Measurements from ENCODE around the gene ITPR1. TPM values are rescaled to one million over a fixed set of nuclear protein-coding genes. Genes with fewer than 3 reads are reported as not detected.
"Not testable (repeated sequence)": the region's sequence is repeated elsewhere in the genome, so short reads cannot be mapped to it uniquely, and the experiment has no call there.

The ITPR1 gene
- 87.4 and 90.8 TPM in 2 replicates for total RNA-seq

GRCh38 chr3:4493014-4493940 lies at the start of gene ITPR1:
TSS of gene ITPR1 (plus strand) at chr3:4493348. CDS start at chr3:4516492, 23,144 bp downstream.
- intact Hi-C loops (cut with micrococcal nuclease): loop anchor here (1.0 to 2.0 kb wide), 16 partner anchors 11 to 1367 kb away; partner anchors contain the start of genes ARL8B, BHLHE40, CRBN and EDEM1

GRCh38 chr3:4447295-4447999 lies 45.7 kb upstream of the ITPR1 start:
- intact Hi-C loops (cut with micrococcal nuclease): no loop called here

- intact Hi-C loops (cut with micrococcal nuclease): no loop called here
These were observed 45.0 kb upstream of the ITPR1 start for GRCh38 chr3:4448187-4448586.

- intact Hi-C loops (cut with micrococcal nuclease): no loop called here
These were observed 43.9 kb upstream of the ITPR1 start for GRCh38 chr3:4449043-4449805.

GRCh38 chr3:4454142-4454541 lies 39.0 kb upstream of the ITPR1 start:
- intact Hi-C loops (cut with micrococcal nuclease): no loop called here

GRCh38 chr3:4456780-4457179 lies 36.4 kb upstream of the ITPR1 start:
- intact Hi-C loops (cut with micrococcal nuclease): not testable (repeated sequence)

GRCh38 chr3:4458961-4459360 lies 34.2 kb upstream of the ITPR1 start:
- intact Hi-C loops (cut with micrococcal nuclease): no loop called here

GRCh38 chr3:4460334-4460733 lies 32.8 kb upstream of the ITPR1 start:
- intact Hi-C loops (cut with micrococcal nuclease): no loop called here

GRCh38 chr3:4461468-4462090 lies 31.6 kb upstream of the ITPR1 start:
- intact Hi-C loops (cut with micrococcal nuclease): no loop called here

- intact Hi-C loops (cut with micrococcal nuclease): no loop called here
These were observed 30.6 kb upstream of the ITPR1 start for GRCh38 chr3:4462369-4463040.

GRCh38 chr3:4464576-4464975 lies 28.6 kb upstream of the ITPR1 start:
- intact Hi-C loops (cut with micrococcal nuclease): no loop called here

- intact Hi-C loops (cut with micrococcal nuclease): loop anchor here (1.0 to 2.0 kb wide), 9 partner anchors 8 to 720 kb away; partner anchors contain the start of genes ARL8B, EDEM1, ITPR1 and SETMAR
These were observed 26.2 kb upstream of the ITPR1 start, which contains the start of gene SUMF1 for GRCh38 chr3:4466741-4467521. TSS of gene SUMF1 (minus strand) at chr3:4467269. CDS start at chr3:4467245, 24 bp downstream.

- intact Hi-C loops (cut with micrococcal nuclease): loop anchor here (1.0 to 2.0 kb wide), 9 partner anchors 8 to 719 kb away; partner anchors contain the start of genes ARL8B, EDEM1, ITPR1 and SETMAR
These were observed 25.7 kb upstream of the ITPR1 start for GRCh38 chr3:4467522-4467867.

GRCh38 chr3:4471907-4472306 lies 21.2 kb upstream of the ITPR1 start:
- intact Hi-C loops (cut with micrococcal nuclease): no loop called here

GRCh38 chr3:4472312-4472711 lies 20.8 kb upstream of the ITPR1 start:
- intact Hi-C loops (cut with micrococcal nuclease): no loop called here

GRCh38 chr3:4472766-4473165 lies 20.4 kb upstream of the ITPR1 start:
- intact Hi-C loops (cut with micrococcal nuclease): no loop called here

- intact Hi-C loops (cut with micrococcal nuclease): loop anchor here (1.0 kb wide), 1 partner anchor 8 kb away; the partner anchor contains the start of gene SUMF1
These were observed 18.3 kb upstream of the ITPR1 start for GRCh38 chr3:4474683-4475490.

- intact Hi-C loops (cut with micrococcal nuclease): loop anchor here (1.0 kb wide), 1 partner anchor 9 kb away; the partner anchor contains the start of gene SUMF1
These were observed 17.3 kb upstream of the ITPR1 start for GRCh38 chr3:4475804-4476203.

Data from T-helper 1 cell treated with Interleukin-12 subunit alpha and Interleukin-12 subunit beta and Interleukin-4 antibody, amounts not matched to agents 30 ng/mL and 1 ng/mL, for 36 hours (primary cell).